ENCODE data around the gene ZBTB32.

The ZBTB32 gene

GRCh38 chr19:35695895-35696422 is 8.4 kb upstream of the ZBTB32 start:
- no peak for DNase-seq (ENCODE audit: low read depth, low spot score)

- no peak for DNase-seq (ENCODE audit: low read depth, low spot score)
These were observed 7.5 kb upstream of the ZBTB32 start for GRCh38 chr19:35696835-35697234.

GRCh38 chr19:35702223-35703012 is 1.9 kb upstream of the ZBTB32 start:
- peak; percentile 92 for DNase-seq (ENCODE audit: low read depth, low spot score)

GRCh38 chr19:35703343-35703742 is 1.0 kb upstream of the ZBTB32 start:
- DNase-seq (ENCODE audit: low read depth, low spot score), result no peak

GRCh38 chr19:35708391-35708790 is 4.0 kb downstream of the ZBTB32 start:
- DNase-seq (ENCODE audit: low read depth, low spot score), result no peak

GRCh38 chr19:35710784-35711723 is 6.7 kb downstream of the ZBTB32 start:
- peak; percentile 45 for DNase-seq (ENCODE audit: low read depth, low spot score)

- DNase-seq (ENCODE audit: low read depth, low spot score), result peak; percentile 44
These were observed 8.5 kb downstream of the ZBTB32 start for GRCh38 chr19:35712567-35713505.

GRCh38 chr19:35713506-35713850 is 9.1 kb downstream of the ZBTB32 start:
- no peak for DNase-seq (ENCODE audit: low read depth, low spot score)

- DNase-seq (ENCODE audit: low read depth, low spot score), result no peak
These were observed 9.6 kb downstream of the ZBTB32 start for GRCh38 chr19:35713904-35714495.

GRCh38 chr19:35714601-35715354 is 10.4 kb downstream of the ZBTB32 start:
- DNase-seq (ENCODE audit: low read depth, low spot score), result no peak

GRCh38 chr19:35715355-35715809 is 11.0 kb downstream of the ZBTB32 start:
- DNase-seq (ENCODE audit: low read depth, low spot score), result no peak

GRCh38 chr19:35715981-35716800 is 11.8 kb downstream of the ZBTB32 start:
- no peak for DNase-seq (ENCODE audit: low read depth, low spot score)

GRCh38 chr19:35716801-35717664 is 12.7 kb downstream of the ZBTB32 start:
- peak; percentile 92 for DNase-seq (ENCODE audit: low read depth, low spot score)

GRCh38 chr19:35717665-35718344 is 13.4 kb downstream of the ZBTB32 start, which contains the start of gene KMT2B:
Gene KMT2B, plus strand, starts transcription at chr19:35718003. Its CDS starts 16 bp downstream, at chr19:35718019.
- no peak for DNase-seq (ENCODE audit: low read depth, low spot score)

GRCh38 chr19:35718345-35719041 is 14.1 kb downstream of the ZBTB32 start:
- no peak for DNase-seq (ENCODE audit: low read depth, low spot score)

GRCh38 chr19:35719402-35720162 is 15.2 kb downstream of the ZBTB32 start:
- no peak for DNase-seq (ENCODE audit: low read depth, low spot score)

All from activated CD4-positive, CD25-positive, alpha-beta regulatory T cell treated with anti-CD3 and anti-CD28 coated beads, Interleukin-2, amount 50 U/mL, for 16 hours (primary cell).